Stomach (tissue), 4 donors: Measurements from ENCODE around the gene STK17A.
A peak's percentile ranks its signal among the peaks of the same experiment; 100 is the strongest.

ENCODE experiments used
- CTCF ChIP-seq, 7 experiments: fragments of 450-650 bp in 4 of 7; fragments of 200-600 bp in 3 of 7; sonication (generic) in 3 of 7; IDR thresholded peaks; one replicate each; pipeline ENCODE4 v1.5.1; 2016 to 2019; ENCODE audit warnings: antibody characterized with exemption in 7 of 7, control low read depth in 2 of 7, mild to moderate bottlenecking in 1 of 7
- EP300 ChIP-seq: sonication (generic); formaldehyde crosslinking; IDR thresholded peaks from one replicate; pipeline ENCODE4 v1.6.1; 2017; ENCODE audit warnings: antibody characterized with exemption
- POLR2A ChIP-seq, 4 donors: fragments of 450-650 bp; IDR thresholded peaks; one replicate each; pipeline ENCODE4 v1.6.1; 2016; ENCODE audit warnings: antibody characterized with exemption in 4 of 4, control low read depth in 2 of 4, mild to moderate bottlenecking in 1 of 4, moderate library complexity in 1 of 4
- POLR2AphosphoS5 ChIP-seq, 3 donors: sonication (generic); formaldehyde crosslinking; IDR thresholded peaks; one replicate each; pipeline ENCODE4 v1.6.1; 2016; ENCODE audit warnings: antibody characterized with exemption in 3 of 3

- TF ChIP-seq EP300 (no peak), POLR2A (IDR thresholded peaks at IDR 0.05) (no peak), CTCF (IDR thresholded peaks at IDR 0.05) (no peak), POLR2AphosphoS5 (IDR thresholded peaks at IDR 0.05) (peak in 2 of 3 donors; percentile 36 to 81)
Observed at GRCh38 chr7:43584195-43584586, 1.3 kb downstream of the STK17A start.
